Activated naive CD4-positive, alpha-beta T cell treated with anti-CD3 and anti-CD28 coated beads for 36 hours (primary cell): ENCODE results near the gene METTL24. TPM values are rescaled to one million over a fixed set of nuclear protein-coding genes. Genes with fewer than 3 reads are reported as not detected.

Experiments
- CTCF ChIA-PET: fragments of 350-600 bp; sonication (Branson Sonifier 250); formaldehyde crosslinking; loops from one replicate; lab custom pipeline; 2021; ENCODE audit warnings: antibody characterized with exemption; lab: Charles Lee
- DNase-seq: peaks from one replicate; pipeline ENCODE4 v3.0.0-alpha.2; 2020
- H3K27ac Mint-ChIP-seq: one replicate; pipeline ENCODE4 v1.8.0; 2021; ENCODE audit warnings: mild to moderate bottlenecking, mixed read lengths
- H3K27me3 Mint-ChIP-seq: one replicate; pipeline ENCODE4 v1.8.0; 2021; ENCODE audit warnings: low read depth, mixed read lengths
- H3K36me3 Mint-ChIP-seq: one replicate; pipeline ENCODE4 v1.8.0; 2021; ENCODE audit warnings: low read depth, mixed read lengths
- H3K4me1 Mint-ChIP-seq: one replicate; pipeline ENCODE4 v1.8.0; 2021; ENCODE audit warnings: low read depth, mixed read lengths
- H3K4me3 Mint-ChIP-seq: one replicate; pipeline ENCODE4 v1.8.0; 2021; ENCODE audit warnings: mild to moderate bottlenecking, moderate library complexity, mixed read lengths
- H3K9me3 Mint-ChIP-seq: one replicate; pipeline ENCODE4 v1.8.0; 2021; ENCODE audit warnings: mixed read lengths
- intact Hi-C: fragments of 100-400 bp; cut with micrococcal nuclease; formaldehyde crosslinking; loops from one replicate; pipeline ENCODE4 v1.15.1; 2023
- total RNA-seq, 2 experiments: library from RNA; stranded (reverse); gene quantifications; one replicate each; pipeline ENCODE4 v1.2.3, GENCODE V29; 2021

Gene METTL24
- total RNA-seq, 2 experiments from 2014 or later = not detected

DNA sequence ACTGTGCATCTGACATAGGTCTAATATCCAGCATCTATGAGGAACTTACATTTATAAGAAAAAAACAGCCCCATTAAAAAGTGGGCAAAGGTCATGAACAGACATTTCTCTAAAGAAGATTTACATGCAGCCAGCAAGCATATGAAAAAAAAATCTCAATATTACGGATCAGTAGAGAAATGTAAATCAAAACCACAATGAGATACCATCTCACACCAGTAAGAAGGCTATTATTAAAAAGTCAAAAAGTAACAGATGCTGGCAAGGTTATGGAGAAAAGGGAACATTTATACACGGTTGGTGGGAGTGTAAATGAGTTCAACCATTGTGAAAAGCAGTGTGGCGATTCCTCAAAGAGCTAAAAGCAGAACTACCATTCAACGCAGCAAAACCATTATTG lies 13.1 kb downstream of the METTL24 start:
- Mint-ChIP-seq H3K4me1 (no peaks in the 10 kb centered on the region), H3K4me3 (no peak overlapping the region), H3K27me3 (no peaks in the 10 kb centered on the region), H3K9me3 (no peaks in the 10 kb centered on the region), H3K27ac (no peak overlapping the region), H3K36me3 (no peaks in the 10 kb centered on the region)
- intact Hi-C loops = no loop called here
- CTCF ChIA-PET = no interaction called here
- DNase-seq = no peak

DNA sequence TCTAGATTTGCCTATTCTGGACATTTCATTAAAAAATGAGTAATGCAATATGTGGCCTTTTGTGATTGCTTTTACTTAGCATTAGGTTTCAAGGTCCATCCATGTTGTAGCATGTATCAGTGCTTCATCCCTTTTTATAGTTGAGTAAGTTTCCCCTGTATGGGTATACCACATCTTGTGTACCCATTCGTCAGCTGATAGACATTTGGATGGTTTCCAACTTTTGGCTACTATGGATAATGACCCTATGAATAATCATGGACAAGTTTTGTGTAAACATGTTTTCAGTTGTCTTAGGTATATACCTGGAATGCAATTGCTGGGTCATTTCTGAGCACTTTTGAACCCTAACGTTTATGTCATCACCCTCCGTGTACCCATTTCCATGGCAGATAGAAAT lies 15.4 kb downstream of the METTL24 start:
- Mint-ChIP-seq H3K4me3 (no peak overlapping the region), H3K4me1 (no peaks in the 10 kb centered on the region), H3K9me3 (no peaks in the 10 kb centered on the region), H3K27ac (no peak overlapping the region), H3K27me3 (peaks cover under 1% of the 10 kb centered on the region), H3K36me3 (no peaks in the 10 kb centered on the region)
- DNase-seq = no peak
- CTCF ChIA-PET = no interaction called here
- intact Hi-C loops = no loop called here

- H3K4me1 Mint-ChIP-seq = no peaks in the 10 kb centered on the region
- no peak for DNase-seq
- no peak overlapping the region for H3K4me3 Mint-ChIP-seq
- CTCF ChIA-PET = no interaction called here
- H3K27ac Mint-ChIP-seq = no peak overlapping the region
- peaks cover 3% of the 10 kb centered on the region for H3K27me3 Mint-ChIP-seq
- H3K9me3 Mint-ChIP-seq = no peaks in the 10 kb centered on the region
- intact Hi-C loops = no loop called here
- no peaks in the 10 kb centered on the region for H3K36me3 Mint-ChIP-seq
Measured at GRCh38 chr6:110341663-110342596, 16.2 kb downstream of the METTL24 start.

GRCh38 chr6:110341067-110341466 lies 17.1 kb downstream of the METTL24 start:
- Mint-ChIP-seq H3K9me3 (no peaks in the 10 kb centered on the region), H3K27me3 (peaks cover 5% of the 10 kb centered on the region), H3K36me3 (no peaks in the 10 kb centered on the region), H3K27ac (no peak overlapping the region), H3K4me1 (no peaks in the 10 kb centered on the region), H3K4me3 (no peak overlapping the region)
- DNase-seq = no peak
- CTCF ChIA-PET = no interaction called here
- intact Hi-C loops = no loop called here

GRCh38 chr6:110340392-110340965 lies 17.7 kb downstream of the METTL24 start:
- Mint-ChIP-seq H3K4me3 (no peak overlapping the region), H3K27ac (no peak overlapping the region), H3K36me3 (no peaks in the 10 kb centered on the region), H3K9me3 (no peaks in the 10 kb centered on the region), H3K4me1 (no peaks in the 10 kb centered on the region), H3K27me3 (peaks cover 5% of the 10 kb centered on the region)
- no peak for DNase-seq
- CTCF ChIA-PET = no interaction called here
- intact Hi-C loops = no loop called here

DNA sequence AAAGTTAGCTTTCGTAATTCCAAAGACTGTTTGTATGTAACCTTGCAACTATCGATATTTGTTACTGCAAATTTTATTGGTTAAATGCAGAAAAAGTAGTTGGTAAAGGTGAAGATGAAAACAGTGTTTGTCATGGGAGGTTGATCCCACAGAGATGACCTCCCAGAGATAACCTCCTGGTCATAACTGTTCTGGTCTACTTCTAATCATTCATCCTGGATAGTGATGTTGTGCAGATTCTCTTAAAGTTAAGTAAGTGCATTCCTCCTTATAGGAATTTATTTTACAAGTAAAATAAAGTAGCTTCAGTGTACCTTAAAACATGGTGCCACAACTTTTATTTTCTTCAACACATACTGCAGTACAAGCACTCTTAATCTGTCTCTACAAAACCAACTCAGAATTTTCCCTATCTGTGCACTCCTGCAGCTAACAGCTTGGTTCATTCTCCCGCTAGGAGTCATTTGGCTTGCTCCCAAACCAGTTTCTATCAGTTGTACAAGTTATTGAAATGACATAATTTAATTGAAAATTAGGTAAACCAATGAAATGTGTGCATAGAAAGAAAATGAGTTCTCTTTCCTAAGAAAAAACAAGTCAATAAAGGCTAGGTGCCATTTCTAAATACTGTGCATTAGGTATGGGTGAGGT lies 19.2 kb downstream of the METTL24 start:
- H3K9me3 Mint-ChIP-seq = no peaks in the 10 kb centered on the region
- no peak overlapping the region for H3K4me3 Mint-ChIP-seq
- H3K27me3 Mint-ChIP-seq = peaks cover 5% of the 10 kb centered on the region
- no peak overlapping the region for H3K27ac Mint-ChIP-seq
- CTCF ChIA-PET = no interaction called here
- H3K36me3 Mint-ChIP-seq = no peaks in the 10 kb centered on the region
- no peaks in the 10 kb centered on the region for H3K4me1 Mint-ChIP-seq
- no peak for DNase-seq
- intact Hi-C loops = no loop called here

DNA sequence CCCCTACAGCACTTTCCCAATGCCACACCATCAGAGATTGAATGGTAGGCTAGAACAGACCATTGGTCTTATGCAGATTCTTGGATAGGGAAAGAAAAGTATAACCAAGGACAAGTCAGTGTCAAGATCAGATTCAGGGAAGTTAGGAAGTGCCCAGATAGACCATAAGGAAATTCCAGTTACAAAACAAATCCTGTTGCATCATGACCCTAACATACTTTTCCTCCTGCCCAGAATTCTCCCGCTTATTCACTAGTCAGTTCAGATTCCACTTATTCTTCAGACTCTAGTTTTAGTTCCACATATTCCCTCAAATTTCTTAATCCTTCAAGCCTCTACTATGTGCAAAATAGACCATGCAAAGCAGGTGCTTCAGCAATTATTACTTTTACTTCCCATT lies 20.7 kb downstream of the METTL24 start:
- intact Hi-C loops = no loop called here
- Mint-ChIP-seq H3K36me3 (no peaks in the 10 kb centered on the region), H3K4me3 (no peak overlapping the region), H3K27me3 (peaks cover 5% of the 10 kb centered on the region), H3K4me1 (no peaks in the 10 kb centered on the region), H3K27ac (no peak overlapping the region), H3K9me3 (no peaks in the 10 kb centered on the region)
- CTCF ChIA-PET = no interaction called here
- no peak for DNase-seq

GRCh38 chr6:110334423-110335180 lies 23.5 kb downstream of the METTL24 start:
- Mint-ChIP-seq H3K27me3 (peaks cover 5% of the 10 kb centered on the region), H3K27ac (no peak overlapping the region), H3K4me3 (no peak overlapping the region), H3K4me1 (no peaks in the 10 kb centered on the region), H3K36me3 (no peaks in the 10 kb centered on the region), H3K9me3 (no peaks in the 10 kb centered on the region)
- CTCF ChIA-PET = no interaction called here
- no peak for DNase-seq
- intact Hi-C loops = no loop called here

GRCh38 chr6:110332281-110332680 lies 25.9 kb downstream of the METTL24 start:
- CTCF ChIA-PET = no interaction called here
- H3K27ac Mint-ChIP-seq = no peak overlapping the region
- H3K4me3 Mint-ChIP-seq = no peak overlapping the region
- no peaks in the 10 kb centered on the region for H3K4me1 Mint-ChIP-seq
- H3K27me3 Mint-ChIP-seq = peaks cover 3% of the 10 kb centered on the region
- H3K36me3 Mint-ChIP-seq = no peaks in the 10 kb centered on the region
- no peak for DNase-seq
- intact Hi-C loops = no loop called here
- H3K9me3 Mint-ChIP-seq = no peaks in the 10 kb centered on the region

DNA sequence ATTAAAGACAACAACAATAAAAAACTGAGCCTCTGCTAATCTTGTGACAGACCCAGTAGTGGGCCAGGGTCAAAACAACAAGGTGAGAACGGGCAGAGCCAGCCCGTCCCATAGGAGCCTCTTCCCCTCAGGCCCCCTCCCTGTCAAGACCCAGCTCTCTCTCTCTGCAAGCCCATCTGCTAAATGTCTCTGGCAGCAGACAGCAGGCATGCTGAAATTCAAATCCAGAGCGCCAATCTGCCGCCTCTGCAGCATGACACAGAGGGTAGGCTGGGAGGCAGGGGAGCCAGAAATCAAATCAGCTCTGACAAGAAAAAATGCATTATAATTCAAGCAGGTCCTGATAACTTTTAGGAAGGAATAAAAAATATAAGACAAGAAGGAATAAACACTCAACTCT lies 26.3 kb downstream of the METTL24 start:
- CTCF ChIA-PET = interaction anchor here (0.7 kb wide), 1 partner anchor 58 kb away, joined by 4 read pairs; no protein-coding TSS in a partner anchor
- Mint-ChIP-seq H3K4me3 (no peak overlapping the region), H3K27me3 (peaks cover 2% of the 10 kb centered on the region), H3K4me1 (no peaks in the 10 kb centered on the region), H3K27ac (no peak overlapping the region), H3K9me3 (no peaks in the 10 kb centered on the region), H3K36me3 (no peaks in the 10 kb centered on the region)
- intact Hi-C loops = no loop called here
- no peak for DNase-seq

DNA sequence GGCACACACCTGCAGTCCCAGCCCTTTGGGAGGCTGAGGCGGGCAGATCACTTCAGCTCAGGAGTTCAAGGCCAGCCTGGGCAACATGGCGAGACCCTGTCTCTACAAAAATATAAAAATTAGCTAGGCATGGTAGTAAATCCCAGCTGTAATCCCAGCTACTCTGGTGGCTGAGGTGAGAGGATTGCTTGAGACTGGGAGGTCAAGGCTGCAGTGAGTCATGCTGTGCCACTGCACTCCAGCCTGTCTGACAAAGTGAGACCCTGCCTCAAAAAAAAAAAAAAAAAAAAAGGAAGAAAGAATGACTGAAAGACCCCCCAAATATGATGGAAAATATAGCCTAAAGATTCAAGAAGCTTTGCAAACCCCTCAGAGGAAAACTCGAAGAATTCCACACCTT lies 26.8 kb downstream of the METTL24 start:
- DNase-seq = no peak
- Mint-ChIP-seq H3K36me3 (no peaks in the 10 kb centered on the region), H3K4me3 (no peak overlapping the region), H3K27ac (no peak overlapping the region), H3K27me3 (no peaks in the 10 kb centered on the region), H3K4me1 (no peaks in the 10 kb centered on the region), H3K9me3 (no peaks in the 10 kb centered on the region)
- intact Hi-C loops = no loop called here
- CTCF ChIA-PET = interaction anchor here (0.7 kb wide), 1 partner anchor 59 kb away, joined by 4 read pairs; no protein-coding TSS in a partner anchor
